NCI-H748 (cell line): ENCODE data around the gene LTBP3.
"Not testable (repeated sequence)": the region's sequence is repeated elsewhere in the genome, so short reads cannot be mapped to it uniquely, and the experiment has no call there.

Experiments
- DNase-seq: peaks from one replicate; lab custom pipeline; 2025; ENCODE audit not compliant: unreplicated experiment; lab: John Stamatoyannopoulos, UW

Gene LTBP3

DNA sequence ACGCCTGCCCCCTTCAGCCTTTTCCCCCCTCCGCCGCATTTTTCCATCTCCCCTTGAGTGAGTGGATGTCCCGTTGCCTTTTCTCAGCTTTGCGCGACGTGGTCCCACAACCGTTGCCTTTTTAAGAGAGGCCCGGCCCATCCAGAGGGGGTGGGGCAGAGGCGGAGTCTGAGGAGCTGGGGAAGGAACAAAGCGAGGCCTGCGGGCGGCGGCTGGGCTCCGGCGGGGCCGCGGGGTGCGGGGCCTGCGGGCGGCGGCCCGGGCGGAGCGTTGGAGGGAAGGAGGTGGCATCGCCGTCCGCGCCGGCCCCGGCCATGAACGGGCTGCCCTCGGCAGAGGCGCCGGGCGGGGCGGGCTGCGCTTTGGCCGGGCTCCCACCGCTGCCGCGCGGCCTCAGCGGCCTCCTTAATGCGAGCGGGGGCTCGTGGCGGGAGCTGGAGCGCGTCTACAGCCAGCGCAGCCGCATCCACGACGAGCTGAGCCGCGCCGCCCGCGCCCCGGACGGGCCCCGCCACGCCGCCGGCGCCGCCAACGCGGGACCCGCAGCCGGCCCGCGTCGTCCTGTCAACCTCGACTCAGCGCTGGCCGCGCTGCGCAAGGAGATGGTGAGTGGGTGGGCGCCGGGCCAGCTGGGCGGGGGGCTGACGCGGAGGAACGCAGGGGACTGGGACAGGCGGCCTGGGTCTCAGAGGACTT is 14.3 kb upstream of the LTBP3 start, which contains the start of gene FAM89B:
Gene FAM89B (plus strand): TSS at position 183 of the 696 bp plus-strand sequence. CDS start 132 bp downstream, at position 315.
- DNase-seq = peak; percentile 85

DNA sequence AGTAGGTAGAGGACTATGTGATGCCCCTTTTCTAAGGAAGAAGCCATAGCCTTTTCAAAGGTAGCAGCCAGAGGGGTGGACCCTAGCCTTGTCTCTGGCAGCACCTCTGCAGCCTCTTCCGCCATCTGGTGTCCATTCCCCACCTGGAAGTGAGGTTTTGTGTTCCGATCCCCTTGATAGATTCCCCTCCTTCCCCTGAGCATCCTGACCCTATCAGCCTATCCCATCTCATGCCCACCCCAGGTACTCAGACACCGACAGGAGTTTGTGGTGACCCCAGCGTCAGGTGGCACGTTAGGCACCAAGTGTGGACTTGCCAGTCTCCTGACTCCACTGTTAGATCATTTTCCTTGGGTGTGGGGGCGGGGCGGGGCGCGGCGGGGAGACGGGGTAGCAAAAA is 13.8 kb upstream of the LTBP3 start:
- peak; percentile 74 for DNase-seq

DNA sequence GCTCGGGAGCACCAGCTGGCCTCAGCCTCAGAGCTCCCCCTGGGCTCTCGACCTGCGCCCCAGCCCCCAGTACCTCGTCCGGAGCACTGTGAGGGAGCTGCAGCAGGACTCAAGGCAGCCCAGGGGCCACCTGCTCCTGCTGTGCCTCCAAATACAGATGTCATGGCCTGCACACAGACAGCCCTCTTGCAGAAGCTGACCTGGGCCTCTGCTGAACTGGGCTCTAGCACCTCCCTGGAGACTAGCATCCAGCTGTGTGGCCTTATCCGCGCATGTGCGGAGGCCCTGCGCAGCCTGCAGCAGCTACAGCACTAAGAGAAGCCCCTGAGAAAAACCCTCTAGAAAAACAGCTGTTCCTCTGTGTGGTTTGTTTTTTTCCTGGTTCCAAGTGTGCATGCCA is 13.3 kb upstream of the LTBP3 start:
- DNase-seq = no peak

DNA sequence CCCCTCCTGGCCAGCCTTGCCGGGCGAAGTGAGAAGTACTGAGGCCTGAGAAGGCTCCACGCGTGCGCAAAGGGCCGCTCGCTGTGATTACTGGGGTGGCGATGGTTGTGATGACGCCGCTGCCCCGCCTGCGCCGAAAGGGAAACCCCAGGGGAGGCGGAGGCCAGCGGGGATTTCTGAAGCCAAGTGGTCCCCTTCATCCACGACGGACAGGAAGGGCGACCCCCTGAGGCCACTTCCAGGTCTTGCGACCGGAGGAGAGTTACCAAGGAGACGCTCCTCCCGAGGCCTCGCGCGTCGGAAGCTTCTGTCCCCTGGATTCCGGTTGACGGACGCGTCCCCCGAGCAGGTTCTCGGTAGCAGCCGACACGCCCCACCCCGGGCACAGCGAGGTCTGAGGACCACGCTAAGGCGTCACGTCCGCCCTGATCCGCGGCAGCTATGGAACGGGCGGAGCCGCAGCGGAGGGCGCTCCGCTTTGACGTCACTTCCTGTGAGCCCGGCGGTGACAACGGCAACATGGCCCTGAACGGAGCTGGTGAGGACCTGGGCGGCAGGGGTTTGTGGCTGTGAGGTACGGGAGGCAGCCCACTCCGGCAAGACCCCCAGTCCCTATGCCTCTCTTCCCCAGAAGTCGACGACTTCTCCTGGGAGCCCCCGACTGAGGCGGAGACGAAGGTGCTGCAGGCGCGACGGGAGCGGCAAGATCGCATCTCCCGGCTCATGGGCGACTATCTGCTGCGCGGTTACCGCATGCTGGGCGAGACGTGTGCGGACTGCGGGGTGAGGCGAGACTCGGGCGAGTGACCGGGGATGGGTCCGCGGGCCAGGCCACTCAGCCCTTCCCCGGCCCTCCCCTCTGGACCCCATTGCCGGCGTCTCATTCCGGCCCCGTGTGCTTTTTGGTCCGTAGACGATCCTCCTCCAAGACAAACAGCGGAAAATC is 12.1 kb upstream of the LTBP3 start, which contains the start of gene ZNRD2:
Gene ZNRD2 (plus strand): TSS at position 505 of the 946 bp plus-strand sequence. CDS start 15 bp downstream, at position 520.
- DNase-seq = peak; percentile 99

DNA sequence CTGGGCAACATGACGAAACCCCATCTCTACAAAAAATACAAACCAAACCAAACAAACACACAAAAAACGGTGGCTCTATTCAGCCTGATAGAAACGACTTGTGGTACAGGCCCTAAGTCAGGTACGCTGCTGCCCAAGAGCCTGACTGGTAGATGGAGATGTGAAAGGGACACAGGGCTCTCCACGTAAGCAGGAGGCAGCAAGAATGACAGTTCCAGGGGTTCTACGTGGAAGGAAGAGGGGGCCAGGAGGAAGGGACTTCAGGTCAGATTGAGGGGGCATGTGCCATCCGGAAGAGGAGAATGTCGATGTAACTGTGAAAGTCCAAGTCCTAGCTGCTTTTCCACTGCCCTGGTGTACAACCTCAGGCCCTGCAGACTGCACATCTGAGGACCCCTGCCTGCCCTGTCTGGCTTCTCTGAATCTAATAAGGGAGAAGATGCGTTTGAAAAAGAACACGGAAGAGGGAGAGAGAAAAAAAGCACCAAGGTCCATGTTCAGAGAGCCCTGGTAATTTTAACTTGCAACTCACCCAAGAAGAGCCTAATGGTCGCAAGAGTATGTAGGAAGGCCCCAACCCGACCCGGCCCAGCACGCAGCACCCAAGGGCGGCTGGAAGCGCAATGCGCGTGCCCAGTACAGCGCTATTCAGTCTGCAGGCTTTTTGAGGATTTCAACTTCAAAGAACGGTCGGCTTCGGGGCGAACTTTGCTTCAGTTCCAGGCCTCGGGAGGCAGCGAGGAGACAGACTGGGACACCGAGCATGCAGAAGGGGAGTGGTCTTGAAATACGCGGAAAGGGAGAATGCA is 11.2 kb upstream of the LTBP3 start:
- no peak for DNase-seq

DNA sequence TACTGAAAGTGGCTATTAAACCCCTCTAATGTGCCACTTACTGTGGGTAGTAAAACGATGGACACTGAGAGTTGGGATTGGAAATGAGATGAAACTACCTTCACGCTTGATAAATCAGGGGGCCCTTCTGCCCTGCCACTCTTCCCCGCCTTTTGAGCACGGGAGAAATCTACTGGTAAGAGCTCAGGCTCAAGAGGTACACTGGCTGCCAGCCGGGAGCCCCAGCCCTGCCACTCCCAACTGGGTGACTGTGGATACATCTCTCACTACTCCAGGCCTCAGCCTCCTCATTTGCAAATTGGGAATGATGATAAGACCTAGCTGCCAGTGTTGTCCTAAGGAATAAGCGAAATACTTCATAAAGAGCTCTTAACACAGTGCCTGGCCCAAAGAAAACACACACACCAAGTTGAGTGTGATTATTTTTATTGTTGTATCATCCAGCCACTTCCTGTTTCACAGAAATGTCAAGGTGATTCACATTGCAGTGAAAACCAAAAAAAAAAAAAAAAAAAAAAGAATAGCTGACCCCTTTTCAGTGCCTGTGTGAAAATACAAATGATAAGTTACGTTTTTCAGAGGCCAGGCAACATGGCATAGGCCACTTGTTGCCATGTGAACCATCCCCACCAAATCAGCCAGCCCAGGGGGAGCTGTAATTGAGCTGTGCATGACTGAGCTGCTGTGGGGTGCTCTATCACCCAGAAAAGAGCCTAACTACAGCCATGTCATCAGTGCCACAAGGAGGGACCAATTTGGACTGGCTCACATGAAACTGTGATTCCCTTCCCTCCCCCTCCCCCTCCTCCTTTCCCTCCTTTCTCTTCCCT is 7.7 kb upstream of the LTBP3 start:
- DNase-seq = no peak

DNA sequence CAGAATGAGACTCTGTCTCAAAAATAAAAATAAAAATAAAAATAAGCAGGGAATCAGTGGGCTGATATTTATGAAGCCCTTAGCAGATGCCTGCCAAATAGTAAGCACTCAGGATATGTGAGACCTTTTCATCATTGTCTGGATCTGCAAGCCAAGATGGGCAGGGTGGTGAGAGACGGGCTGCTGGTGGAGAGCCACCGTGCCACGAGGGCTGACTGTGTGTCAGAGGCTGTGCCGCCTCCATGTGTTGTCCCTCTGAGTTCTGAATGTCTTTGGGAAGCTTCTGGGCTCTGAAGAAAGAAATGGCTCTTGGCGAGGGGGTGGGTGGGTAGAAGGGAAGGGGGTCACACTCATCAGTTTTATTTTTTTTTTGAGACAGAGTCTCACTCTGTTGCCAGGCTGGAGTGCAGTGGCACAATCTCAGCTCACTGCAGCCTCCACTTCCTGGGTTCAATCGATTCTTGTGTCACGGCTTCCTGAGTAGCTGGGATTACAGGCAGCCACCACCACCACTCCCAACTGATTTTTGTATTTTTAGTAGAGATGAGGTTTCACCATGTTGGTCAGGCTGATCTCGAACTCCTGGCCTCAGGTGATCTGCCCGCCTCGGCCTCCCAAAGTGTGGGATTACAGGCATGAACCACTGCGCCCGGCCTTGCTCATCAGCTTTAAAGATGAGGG is 6.9 kb upstream of the LTBP3 start:
- not testable (repeated sequence) for DNase-seq

DNA sequence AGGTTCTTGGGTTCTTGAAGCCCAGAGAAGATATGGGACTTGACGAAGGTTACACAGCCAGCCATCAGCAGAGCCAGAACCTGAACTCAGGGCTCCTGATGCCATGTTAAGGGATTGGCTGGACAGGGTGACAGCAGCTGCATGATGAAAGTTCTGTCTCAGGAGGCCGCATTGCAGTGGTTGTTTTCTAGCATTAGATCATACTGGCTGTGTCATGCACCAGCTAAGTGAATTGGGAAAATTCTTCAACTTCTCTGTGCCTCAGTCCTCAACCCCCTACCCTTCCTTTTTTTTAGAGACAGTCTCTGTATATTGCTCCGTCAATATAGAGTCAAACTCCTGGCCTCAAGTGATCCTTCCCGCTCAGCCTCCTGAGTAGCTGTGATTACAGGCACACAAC is 5.4 kb upstream of the LTBP3 start:
- DNase-seq = no peak

GRCh38 chr11:65562788-65563187 is 4.6 kb upstream of the LTBP3 start:
- DNase-seq = no peak

GRCh38 chr11:65562020-65562419 is 3.9 kb upstream of the LTBP3 start:
- no peak for DNase-seq

GRCh38 chr11:65560555-65561418 is 2.6 kb upstream of the LTBP3 start:
- peak; percentile 30 for DNase-seq

DNA sequence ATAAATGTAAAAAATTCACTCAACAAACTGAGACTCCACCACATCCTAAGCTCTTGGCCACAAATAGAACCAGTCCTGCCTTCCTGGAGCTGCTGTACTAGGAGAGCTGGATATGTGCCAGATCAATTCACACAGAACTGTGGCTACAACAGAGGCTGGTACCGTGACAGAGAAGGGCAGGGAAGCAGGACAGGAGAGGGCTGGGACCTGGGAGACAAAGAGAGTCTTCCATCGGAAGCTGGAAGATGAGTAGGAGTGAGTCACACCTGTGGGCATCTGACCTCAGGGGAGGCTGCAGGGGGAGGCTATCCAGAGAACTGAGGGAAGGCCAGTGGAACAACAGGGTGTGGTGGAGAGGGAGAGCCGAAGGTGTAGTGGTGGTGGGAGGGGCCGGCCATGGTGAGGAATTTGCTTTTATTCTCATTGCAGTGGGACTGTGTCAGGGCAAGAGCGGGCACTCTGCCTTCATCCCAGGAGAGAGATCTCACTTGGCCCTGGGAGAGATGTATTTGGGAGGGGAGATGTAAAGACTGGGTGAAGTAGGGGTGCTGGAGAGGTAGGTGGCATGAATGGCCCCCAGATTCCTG is 1.9 kb upstream of the LTBP3 start:
- DNase-seq = peak; percentile 51

- DNase-seq = no peak
These were observed 1.4 kb upstream of the LTBP3 start for GRCh38 chr11:65559535-65559934.

DNA sequence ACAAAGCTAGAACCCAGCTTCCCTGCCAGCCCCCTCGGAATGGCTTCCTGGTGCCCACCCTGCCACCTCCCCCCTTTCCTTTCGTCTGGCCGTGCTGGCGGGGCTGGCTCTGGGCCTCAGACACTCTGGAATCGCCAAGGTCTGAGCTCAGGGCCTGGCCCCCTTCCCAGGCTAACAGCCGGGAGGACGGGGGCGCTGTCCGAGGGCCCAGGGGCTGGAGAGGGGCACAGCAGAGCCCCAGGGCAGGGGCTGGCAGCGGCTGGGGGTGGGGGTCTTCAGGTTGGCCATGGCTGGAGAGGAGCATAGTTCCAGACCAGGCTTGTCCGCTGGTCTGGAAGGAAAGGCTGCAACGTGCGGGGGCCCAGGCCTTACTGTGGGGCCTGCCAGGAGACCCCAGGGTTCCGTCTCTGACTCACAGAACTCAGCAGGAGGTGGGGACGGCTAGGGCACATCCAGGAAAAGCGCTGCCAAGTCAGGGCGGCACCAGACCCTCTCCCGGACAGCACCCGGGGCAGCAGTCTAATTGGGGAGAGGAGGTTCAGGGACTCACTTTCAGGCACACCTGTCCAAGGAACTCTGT is 861 bp upstream of the LTBP3 start:
- no peak for DNase-seq

DNA sequence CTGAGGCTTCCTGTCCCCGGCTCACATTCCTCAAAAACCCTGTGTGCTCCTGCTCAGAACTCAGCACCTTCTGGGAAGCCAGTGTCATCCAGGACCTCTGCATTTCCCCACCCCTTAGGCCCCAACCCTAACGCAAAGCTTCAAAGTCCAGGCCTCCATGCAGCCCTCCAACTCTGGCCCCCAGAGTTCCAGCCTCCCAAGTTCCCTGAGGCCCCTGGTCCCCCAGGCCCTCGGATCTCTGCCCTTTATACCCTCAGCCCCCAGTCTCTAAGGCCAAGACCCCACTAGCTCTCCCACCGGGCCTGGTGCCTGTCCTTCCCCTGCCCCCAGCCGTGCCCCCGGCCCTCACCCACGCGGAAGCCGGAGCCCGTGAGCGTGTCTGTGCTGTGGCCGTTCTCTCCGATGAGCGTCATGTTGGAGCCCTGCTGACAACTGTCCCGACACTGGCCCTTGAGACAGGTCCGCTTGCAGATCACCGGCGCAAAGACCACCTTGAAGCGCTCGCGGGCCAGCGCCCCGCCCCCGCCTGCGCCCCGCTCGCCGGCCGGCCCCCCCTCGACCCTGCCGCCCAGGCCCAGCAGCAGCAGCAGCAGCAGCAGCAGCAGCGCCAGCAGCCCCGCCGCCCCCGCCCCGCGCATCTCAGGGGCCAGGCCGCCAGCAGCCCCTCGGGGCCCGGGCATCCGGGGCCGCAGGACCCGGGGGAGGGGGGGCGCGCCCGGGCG is 718 bp downstream of the LTBP3 start:
- DNase-seq = peak; percentile 47

DNA sequence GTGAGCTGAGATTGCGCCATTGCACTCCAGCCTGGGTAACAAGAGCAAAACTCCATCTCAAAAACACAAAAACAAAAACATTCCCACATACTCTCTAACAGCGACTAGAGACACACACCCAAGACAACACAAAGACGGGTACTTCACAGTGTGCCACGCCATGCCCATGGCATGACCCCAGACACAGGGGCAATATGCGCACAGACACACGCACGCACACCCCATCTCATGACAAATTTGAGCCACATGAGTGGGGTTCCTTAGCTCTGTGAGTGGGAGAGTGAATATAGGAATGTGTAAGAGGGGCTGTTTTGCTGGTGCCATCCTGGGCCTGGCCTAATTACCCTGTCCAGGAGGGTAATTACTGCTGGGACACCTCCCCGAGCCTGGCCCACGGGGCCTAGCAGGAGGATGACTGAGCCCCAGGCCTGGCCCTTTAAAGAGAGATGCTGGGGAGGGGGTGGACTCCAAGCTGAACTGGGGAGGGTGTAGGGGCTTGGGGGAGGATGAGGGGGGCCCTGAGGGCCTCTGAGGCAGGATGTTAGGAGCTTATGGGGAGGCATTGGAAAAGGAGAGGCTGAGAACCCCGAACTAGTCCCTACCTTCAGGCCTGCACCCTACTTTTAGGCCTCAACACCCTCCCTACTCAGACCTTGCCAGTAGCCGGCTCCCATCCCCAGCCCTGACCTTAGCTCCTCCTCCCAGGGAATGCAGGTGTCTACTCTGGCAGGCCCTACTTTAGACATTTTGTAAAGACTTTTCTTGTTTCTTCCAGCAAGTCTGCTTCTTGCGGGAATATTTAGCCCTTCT is 1.5 kb downstream of the LTBP3 start:
- no peak for DNase-seq
